IPS-18c (cell line): ENCODE data around the gene NCOR2.
A peak's percentile ranks its signal among the peaks of the same experiment; 100 is the strongest.

Experiments
- H3K4me3 ChIP-seq: 2 replicates; pipeline ENCODE4 v1.7.0; 2013; ENCODE audit warnings: low read depth, mild to moderate bottlenecking, low read length, moderate library complexity; ENCODE audit not compliant: insufficient read depth
- H3K9me3 ChIP-seq: one replicate; pipeline ENCODE4 v1.6.1; 2013; ENCODE audit warnings: mild to moderate bottlenecking, low read length, moderate library complexity; ENCODE audit not compliant: control insufficient read depth, insufficient read depth

NCOR2 gene

DNA sequence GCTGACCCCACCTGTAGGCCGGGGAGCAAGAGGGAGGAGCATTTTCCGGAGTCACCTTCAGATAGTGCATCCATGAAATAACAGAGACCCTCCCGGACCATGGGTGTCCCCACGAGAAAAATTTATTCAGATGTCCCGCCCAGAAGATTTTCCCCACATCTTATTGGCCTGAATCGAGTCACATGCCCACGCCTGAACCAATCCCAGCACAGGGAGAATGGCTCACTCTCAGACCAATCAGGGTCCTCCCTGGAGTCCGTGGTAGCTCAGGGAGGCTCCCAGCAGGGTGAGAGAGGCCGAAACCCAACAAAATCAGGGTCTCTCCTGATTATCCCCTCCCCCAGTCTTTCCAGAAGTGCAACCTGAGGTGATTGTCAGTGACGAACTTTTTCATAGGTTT is 16.4 kb upstream of the NCOR2 start:
- Histone ChIP-seq H3K4me3 (no peak overlapping the region), H3K9me3 (no peaks in the 10 kb centered on the region)

GRCh38 chr12:124582108-124582424 is 14.7 kb upstream of the NCOR2 start:
- no peak overlapping the region for H3K4me3 ChIP-seq
- peaks cover under 1% of the 10 kb centered on the region for H3K9me3 ChIP-seq

DNA sequence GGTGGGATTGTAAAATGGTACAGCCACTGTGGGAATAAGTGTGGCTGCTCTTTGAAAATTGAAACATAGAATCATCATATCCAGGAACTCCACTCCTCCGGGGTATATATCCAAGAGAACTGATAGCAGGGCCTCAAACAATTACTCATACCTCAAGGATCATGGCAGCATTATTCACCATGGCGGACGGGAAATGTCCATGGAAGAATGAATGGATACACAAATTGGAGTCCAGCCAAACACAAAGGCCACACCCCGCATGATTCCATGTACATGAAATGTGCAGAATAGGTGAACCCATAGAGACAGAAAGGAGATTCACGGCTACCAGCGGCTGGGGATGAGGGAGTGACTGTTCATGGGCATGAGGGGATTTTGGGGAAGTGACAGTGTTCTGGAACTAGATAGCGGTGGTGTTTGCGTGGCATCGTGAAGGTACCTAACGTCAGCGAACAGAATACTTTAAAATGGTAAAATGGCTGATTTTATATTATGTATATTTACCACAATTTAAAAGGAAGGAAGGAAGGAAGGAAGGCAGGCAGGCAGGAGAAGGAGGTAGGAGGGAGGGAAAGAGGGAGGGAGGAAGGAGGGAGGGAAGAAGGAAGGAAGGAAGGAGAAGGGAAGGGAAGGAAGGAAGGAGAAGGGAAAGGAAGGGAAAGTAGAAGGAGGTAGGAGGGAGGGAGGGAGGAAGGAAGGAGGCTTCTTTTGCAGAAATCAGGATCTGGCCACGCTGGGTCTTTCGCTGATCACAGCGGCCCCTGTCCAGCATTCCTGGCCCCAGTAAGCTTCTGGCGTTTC is 14.1 kb upstream of the NCOR2 start:
- Histone ChIP-seq H3K4me3 (no peak overlapping the region), H3K9me3 (peaks cover 5% of the 10 kb centered on the region)

GRCh38 chr12:124579921-124580517 is 12.6 kb upstream of the NCOR2 start:
- H3K9me3 ChIP-seq: peaks cover 5% of the 10 kb centered on the region
- no peak overlapping the region for H3K4me3 ChIP-seq

DNA sequence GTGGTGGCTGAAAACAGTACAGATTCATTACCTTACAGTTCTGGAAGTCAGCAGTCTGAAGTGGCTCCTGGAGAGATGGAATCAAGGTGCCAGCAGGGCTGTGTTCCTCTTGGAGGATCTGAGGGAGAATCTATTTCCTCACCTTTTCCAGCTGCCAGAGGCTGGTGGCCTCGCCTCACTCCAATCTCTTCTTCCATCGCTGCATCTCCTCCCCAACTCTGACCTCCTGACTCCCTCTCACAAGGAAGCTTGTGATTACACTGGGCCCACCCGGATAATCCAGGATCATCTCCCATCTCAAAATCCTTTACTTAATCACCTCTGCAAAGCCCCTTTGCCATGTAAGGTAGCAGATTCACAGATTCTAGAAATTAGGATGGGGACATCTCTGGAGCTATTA is 11.4 kb upstream of the NCOR2 start:
- no peak overlapping the region for H3K4me3 ChIP-seq
- H3K9me3 ChIP-seq: peaks cover 8% of the 10 kb centered on the region

DNA sequence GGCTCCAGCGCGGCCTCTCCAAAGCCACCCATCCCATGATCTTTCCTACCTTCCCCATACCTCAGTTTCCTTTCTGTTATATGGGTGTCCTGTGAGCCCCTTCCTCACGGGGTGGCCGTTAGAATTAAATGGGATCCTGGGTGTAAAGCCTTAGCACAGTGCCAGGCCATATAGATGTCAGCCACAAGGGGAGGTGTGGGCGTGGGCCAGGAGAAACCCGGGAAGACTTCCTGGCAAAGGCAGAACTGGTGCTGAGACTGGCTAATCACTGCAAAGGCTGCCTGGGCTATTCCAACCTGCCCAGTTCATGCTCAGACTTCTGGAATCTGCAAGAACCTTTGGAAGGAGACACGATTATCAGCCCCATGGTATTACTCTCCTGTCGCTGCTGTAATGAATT is 11.0 kb upstream of the NCOR2 start:
- Histone ChIP-seq H3K9me3 (peaks cover 8% of the 10 kb centered on the region), H3K4me3 (no peak overlapping the region)

DNA sequence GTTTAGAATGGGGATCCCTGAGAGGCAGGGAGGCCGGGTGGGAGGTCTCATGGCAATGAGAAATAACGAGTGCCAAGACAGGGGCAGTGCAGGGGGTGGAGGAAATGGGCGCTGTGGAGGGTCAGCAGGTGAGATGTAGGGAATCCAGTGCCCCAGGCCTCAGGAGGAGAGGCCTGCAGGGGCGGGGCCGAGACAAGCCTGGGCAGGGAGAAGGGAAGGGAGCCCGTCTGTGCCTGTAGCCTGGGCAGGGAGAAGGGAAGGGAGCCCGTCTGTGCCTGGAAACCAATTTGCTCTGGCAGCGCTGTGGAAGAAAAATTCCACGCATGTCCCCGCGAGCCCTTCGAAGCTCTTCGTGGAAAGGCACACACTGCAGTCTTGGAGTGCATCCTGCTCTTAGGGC is 10.6 kb upstream of the NCOR2 start:
- Histone ChIP-seq H3K4me3 (no peak overlapping the region), H3K9me3 (peaks cover 8% of the 10 kb centered on the region)

GRCh38 chr12:124577374-124577773 is 10.0 kb upstream of the NCOR2 start:
- Histone ChIP-seq H3K9me3 (peaks cover 8% of the 10 kb centered on the region), H3K4me3 (no peak overlapping the region)

GRCh38 chr12:124576061-124576650 is 8.7 kb upstream of the NCOR2 start:
- Histone ChIP-seq H3K4me3 (no peak overlapping the region), H3K9me3 (peaks cover 8% of the 10 kb centered on the region)

GRCh38 chr12:124573839-124574786 is 6.7 kb upstream of the NCOR2 start:
- Histone ChIP-seq H3K9me3 (peaks cover 8% of the 10 kb centered on the region), H3K4me3 (no peak overlapping the region)

DNA sequence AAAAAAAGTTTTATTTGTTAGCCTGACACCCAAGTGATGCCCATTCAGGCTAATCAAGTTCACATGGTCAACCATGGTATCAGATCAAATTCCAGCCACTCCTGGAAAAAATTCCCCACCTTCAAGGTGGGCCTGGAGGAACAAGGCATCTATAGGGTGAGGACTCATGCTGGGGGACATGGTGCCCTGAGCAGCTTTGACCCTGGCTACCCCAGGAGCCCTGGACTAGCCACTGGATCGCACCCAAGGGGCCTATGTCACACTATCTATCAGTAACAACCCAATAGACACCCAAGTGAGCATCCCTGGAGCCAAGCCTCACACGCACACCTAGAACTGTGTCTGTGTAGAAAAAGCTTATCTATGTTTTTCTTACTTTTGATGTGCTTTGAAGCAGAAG is 4.1 kb upstream of the NCOR2 start:
- peaks cover 3% of the 10 kb centered on the region for H3K9me3 ChIP-seq
- H3K4me3 ChIP-seq: no peak overlapping the region

DNA sequence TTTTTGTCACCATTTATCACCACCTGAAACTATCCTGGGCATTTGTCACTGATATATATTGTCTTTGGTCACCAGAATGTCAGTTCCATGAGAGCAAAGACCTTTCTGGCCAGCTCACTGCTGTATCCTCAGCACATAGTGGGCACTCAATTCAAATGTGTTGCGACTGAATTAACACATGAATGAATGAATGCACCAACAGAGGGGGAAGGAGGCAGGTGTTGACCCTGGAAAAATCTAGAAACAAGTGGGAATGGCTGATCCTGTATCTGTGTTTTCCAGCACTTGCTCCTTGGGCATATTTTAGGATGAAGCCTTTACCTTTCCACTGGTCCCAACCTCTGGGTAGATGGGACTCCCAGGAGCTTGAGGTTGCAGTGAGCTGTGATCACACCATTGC is 3.4 kb upstream of the NCOR2 start:
- Histone ChIP-seq H3K4me3 (no peak overlapping the region), H3K9me3 (peaks cover 3% of the 10 kb centered on the region)

DNA sequence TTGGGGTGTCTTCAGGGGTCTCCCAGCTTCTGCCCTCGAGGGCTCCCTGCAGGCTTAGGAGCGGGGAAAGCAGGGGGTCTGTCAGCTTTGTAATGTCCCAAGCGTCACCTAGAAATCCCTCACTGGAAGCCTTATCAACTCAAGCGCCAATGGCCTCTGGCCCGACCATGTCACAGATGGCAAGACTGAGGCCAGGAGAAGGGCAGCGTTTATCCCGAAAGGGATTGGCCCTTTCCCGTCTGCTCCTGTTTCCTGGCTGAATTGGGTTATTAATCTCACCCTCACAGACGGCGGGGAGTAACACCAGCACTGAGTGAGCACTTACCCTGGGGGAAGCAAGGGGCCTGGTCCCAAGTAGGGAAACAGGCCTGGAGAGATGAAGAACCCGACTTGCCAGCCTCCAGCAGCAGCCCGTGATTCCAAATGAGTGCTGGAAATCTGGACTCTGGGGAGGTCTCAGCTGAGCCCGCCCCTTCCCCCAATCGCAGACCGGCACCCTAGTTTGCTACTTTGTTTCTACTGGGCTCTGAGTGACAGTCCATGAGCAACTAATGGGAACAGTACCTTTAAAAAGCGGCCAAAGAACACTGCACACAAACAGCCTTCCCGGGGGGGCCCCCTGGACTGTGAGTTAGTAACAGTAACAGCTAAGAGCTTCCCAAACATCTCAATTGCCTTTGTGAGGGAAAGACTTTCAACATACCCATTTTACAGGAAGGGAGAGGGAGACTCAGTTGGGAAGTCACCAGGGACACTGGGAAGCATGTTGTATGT is 2.1 kb upstream of the NCOR2 start:
- Histone ChIP-seq H3K9me3 (peaks cover 3% of the 10 kb centered on the region), H3K4me3 (no peak overlapping the region)

GRCh38 chr12:124568431-124569374 is 1.3 kb upstream of the NCOR2 start:
- Histone ChIP-seq H3K9me3 (no peaks in the 10 kb centered on the region), H3K4me3 (peak overlapping the region; percentile 67)

GRCh38 chr12:124567673-124568373 is 411 bp upstream of the NCOR2 start:
- H3K4me3 ChIP-seq: peak overlapping the region; percentile 67

More at GRCh38 chr12:124567673-124568373, 411 bp upstream of the NCOR2 start:
- no peaks in the 10 kb centered on the region for H3K9me3 ChIP-seq
